Stomach (tissue), 9 donors: ENCODE data around the gene OBP2A. TPM values are rescaled to one million over a fixed set of nuclear protein-coding genes. Genes with fewer than 3 reads are reported as not detected.

Experiments
- DNase-seq, 2 donors: peaks; one replicate each; pipeline versions ENCODE4 v3.0.0 to v3.0.0-alpha.2; 2013 to 2019
- H3K27ac ChIP-seq, 5 donors: fragments of 200-600 bp in 4 of 5; sonication (generic) in 4 of 5; one replicate each; pipeline ENCODE4 v1.5.1; 2013 to 2019; ENCODE audit warnings: mild to moderate bottlenecking in 1 of 5, moderate library complexity in 1 of 5
- H3K27me3 ChIP-seq, 3 donors: fragments of 200-600 bp; sonication (generic); one replicate each; pipeline ENCODE4 v1.5.1; 2017 to 2019; ENCODE audit warnings: mixed run types in 1 of 3
- H3K36me3 ChIP-seq, 4 donors: fragments of 200-600 bp; sonication (generic); 1 replicate in 3 of 4; 2 replicates in 1 of 4; pipeline ENCODE4 v1.5.1; 2016 to 2019
- H3K4me1 ChIP-seq, 4 donors: fragments of 200-600 bp; sonication (generic); one replicate each; pipeline ENCODE4 v1.5.1; 2016 to 2019
- H3K4me3 ChIP-seq, 4 donors: fragments of 200-600 bp; sonication (generic) in 3 of 4; one replicate each; pipeline ENCODE4 v1.5.1; 2016 to 2019; ENCODE audit warnings: mild to moderate bottlenecking in 1 of 4
- H3K9me3 ChIP-seq, 4 donors: fragments of 200-600 bp; sonication (generic); one replicate each; pipeline ENCODE4 v1.5.1; 2016 to 2019
- EP300 ChIP-seq: sonication (generic); formaldehyde crosslinking; IDR thresholded peaks from one replicate; pipeline ENCODE4 v1.6.1; 2017; ENCODE audit warnings: antibody characterized with exemption
- POLR2A ChIP-seq, 4 donors: fragments of 450-650 bp; IDR thresholded peaks; one replicate each; pipeline ENCODE4 v1.6.1; 2016; ENCODE audit warnings: antibody characterized with exemption in 4 of 4, control low read depth in 2 of 4, mild to moderate bottlenecking in 1 of 4, moderate library complexity in 1 of 4
- POLR2AphosphoS5 ChIP-seq, 3 donors: sonication (generic); formaldehyde crosslinking; IDR thresholded peaks; one replicate each; pipeline ENCODE4 v1.6.1; 2016; ENCODE audit warnings: antibody characterized with exemption in 3 of 3
- WGBS, 5 donors: extraction: QIAGEN DNeasy Blood & Tissue Kit in 3 of 5; methylation state at CpG; one replicate each; pipeline versions ENCODE4 v1.1.5 to v1.1.7; 2013 to 2018; 5-methylcytosine and 5-hydroxymethylcytosine counted together
- intact Hi-C: fragments of 100-400 bp; cut with DNase I; formaldehyde crosslinking; loops from one replicate; pipeline ENCODE4 v1.15.1; 2023; ENCODE audit warnings: low total_unique reads
- polyA plus RNA-seq, 3 donors: library from polyadenylated mRNA; stranded (reverse); fragments of 200-250 nt; gene quantifications; one replicate each; pipeline ENCODE4 v1.2.3, GENCODE V29; 2013
- total RNA-seq, 5 donors: library from RNA; depleted of rRNA; stranded (reverse); fragments of >200 nt; gene quantifications; one replicate each; pipeline versions ENCODE4 v1.1.0 to v1.2.3, GENCODE V29; 2014 to 2016
- TF ChIP-seq, protein P1 (sequence below), 7 experiments: fragments of 450-650 bp in 4 of 7; fragments of 200-600 bp in 3 of 7; sonication (generic) in 3 of 7; IDR thresholded peaks; one replicate each; pipeline ENCODE4 v1.5.1; 2016 to 2019; ENCODE audit warnings: antibody characterized with exemption in 7 of 7, control low read depth in 2 of 7, mild to moderate bottlenecking in 1 of 7
- donor health status: healthy with polysubstance abuse.
- donor health status: Bipolar disorder and iron deficiency.
- donor health status: healthy.

Gene OBP2A
- total and polyA plus RNA-seq, 8 donors, result not detected

DNA sequence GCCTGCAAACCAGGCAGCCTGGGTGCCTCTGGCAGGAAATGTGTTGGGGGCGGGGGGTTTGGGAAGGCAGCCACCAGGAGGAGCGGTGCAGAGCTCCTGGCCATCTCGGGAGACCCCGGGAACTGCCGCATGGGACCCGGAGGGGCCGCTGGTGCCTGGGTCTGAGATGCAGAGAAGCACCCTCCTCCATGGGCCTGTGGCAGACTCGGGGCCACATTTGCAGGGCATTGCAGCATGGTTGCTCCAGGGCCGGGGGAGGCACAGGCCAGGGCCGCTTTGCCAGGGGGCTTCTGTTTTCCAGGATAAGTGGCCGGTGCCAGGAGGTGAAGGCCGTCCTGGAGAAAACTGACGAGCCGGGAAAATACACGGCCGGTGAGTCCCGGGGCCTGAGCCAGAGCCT, 23.0 kb upstream of the OBP2A start:
- intact Hi-C loops, result no loop called here

DNA sequence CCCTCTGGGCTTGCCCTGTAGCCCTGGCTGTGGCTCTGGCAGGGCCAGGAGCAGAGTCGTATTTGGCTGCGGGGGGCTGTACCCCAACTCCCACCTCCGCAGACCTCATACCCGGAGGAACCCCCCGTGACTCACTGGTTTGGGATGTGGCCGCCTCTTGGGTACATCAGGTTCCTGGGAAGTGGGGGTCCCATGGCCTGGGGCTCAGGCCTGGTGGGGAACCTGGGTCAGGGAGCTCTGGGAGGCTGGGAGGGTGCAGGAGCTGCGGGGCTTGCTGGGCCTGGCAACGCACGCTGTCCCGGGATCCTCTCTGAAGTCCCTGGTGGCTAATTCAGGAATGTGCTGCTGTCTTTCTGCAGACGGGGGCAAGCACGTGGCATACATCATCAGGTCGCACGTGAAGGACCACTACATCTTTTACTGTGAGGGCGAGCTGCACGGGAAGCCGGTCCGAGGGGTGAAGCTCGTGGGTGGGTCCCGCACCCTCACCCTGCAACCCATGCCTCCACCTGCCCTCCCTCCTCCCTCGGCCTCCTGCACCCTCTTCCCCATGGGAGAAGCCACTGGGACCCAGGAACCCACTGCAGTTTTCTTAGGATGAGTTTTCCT, 22.3 kb upstream of the OBP2A start:
- H3K4me3 ChIP-seq, result no peak overlapping the region
- TF ChIP-seq POLR2AphosphoS5 (IDR thresholded peaks at IDR 0.05) (no peak), POLR2A (IDR thresholded peaks at IDR 0.05) (no peak), EP300 (no peak)
- TF ChIP-seq, protein P1, sequence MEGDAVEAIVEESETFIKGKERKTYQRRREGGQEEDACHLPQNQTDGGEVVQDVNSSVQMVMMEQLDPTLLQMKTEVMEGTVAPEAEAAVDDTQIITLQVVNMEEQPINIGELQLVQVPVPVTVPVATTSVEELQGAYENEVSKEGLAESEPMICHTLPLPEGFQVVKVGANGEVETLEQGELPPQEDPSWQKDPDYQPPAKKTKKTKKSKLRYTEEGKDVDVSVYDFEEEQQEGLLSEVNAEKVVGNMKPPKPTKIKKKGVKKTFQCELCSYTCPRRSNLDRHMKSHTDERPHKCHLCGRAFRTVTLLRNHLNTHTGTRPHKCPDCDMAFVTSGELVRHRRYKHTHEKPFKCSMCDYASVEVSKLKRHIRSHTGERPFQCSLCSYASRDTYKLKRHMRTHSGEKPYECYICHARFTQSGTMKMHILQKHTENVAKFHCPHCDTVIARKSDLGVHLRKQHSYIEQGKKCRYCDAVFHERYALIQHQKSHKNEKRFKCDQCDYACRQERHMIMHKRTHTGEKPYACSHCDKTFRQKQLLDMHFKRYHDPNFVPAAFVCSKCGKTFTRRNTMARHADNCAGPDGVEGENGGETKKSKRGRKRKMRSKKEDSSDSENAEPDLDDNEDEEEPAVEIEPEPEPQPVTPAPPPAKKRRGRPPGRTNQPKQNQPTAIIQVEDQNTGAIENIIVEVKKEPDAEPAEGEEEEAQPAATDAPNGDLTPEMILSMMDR (IDR thresholded peaks at IDR 0.05), result no peak
- peaks cover 0 to 68% (median 16%) of the 10 kb centered on the region in 3 donors for H3K27me3 ChIP-seq
- no peaks in the 10 kb centered on the region for H3K36me3 ChIP-seq
- H3K4me1 ChIP-seq, result no peaks in the 10 kb centered on the region
- no peak overlapping the region for H3K27ac ChIP-seq
- no peaks in the 10 kb centered on the region for H3K9me3 ChIP-seq
- intact Hi-C loops, result no loop called here
- WGBS, 5 donors, result 68 to 78% (median 73%) methylated on average over 14 to 21 of the region's 21 CpGs
- DNase-seq, result peak in 1 of 2 donors; percentile 13

More for the DNA sequence above, 23.0 kb upstream of the OBP2A start:
- H3K9me3 ChIP-seq, result no peaks in the 10 kb centered on the region
- peaks cover 0 to 68% (median 16%) of the 10 kb centered on the region in 3 donors for H3K27me3 ChIP-seq
- H3K4me3 ChIP-seq, result no peak overlapping the region
- no peak overlapping the region for H3K27ac ChIP-seq
- WGBS, 5 donors, result 58 to 74% (median 70%) methylated on average over 17 of the region's 17 CpGs
- peak in 1 of 2 donors; percentile 16 for DNase-seq
- H3K36me3 ChIP-seq, result no peaks in the 10 kb centered on the region
- no peaks in the 10 kb centered on the region for H3K4me1 ChIP-seq
- TF ChIP-seq POLR2AphosphoS5 (IDR thresholded peaks at IDR 0.05), result no peak
- no peak for TF ChIP-seq POLR2A (IDR thresholded peaks at IDR 0.05)
- TF ChIP-seq EP300, result no peak
- TF ChIP-seq, protein P1 (IDR thresholded peaks at IDR 0.05), result no peak

DNA sequence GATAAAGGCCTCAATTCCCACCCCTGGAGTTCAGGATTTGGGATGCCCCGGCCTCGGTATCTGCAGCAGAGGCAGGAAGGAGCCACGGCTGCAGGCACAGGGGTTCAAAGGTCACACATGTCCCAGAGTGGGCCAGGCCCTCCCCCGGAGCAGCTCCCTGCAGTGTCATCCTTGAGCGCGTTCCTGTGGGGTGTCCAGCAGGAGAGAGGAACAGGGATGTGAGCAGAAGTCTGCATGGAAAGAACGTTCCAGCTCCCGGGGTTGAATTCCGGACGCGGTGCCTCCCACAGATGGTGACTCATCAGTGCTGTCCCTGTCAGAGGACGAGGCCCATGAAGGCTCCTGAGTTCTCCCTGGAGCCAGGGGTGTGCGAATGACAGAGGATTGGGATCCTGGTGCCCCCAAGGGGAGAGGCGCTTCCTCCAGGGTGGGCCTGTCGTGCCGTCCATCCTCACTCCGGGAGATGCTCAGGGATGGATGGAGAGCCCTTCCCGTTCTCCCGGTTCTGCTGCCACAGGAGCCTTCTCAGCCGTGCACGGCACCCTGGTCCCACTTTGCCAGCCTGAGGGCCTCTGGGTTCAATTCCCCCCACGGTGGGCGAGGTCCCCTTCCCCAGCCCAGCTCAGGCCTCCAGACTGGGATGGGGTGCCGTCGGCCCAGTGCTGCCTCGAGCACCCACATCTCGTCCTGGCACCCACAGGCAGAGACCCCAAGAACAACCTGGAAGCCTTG, 21.6 kb upstream of the OBP2A start:
- Histone ChIP-seq H3K9me3 (no peaks in the 10 kb centered on the region), H3K36me3 (no peaks in the 10 kb centered on the region), H3K4me1 (no peaks in the 10 kb centered on the region), H3K4me3 (no peak overlapping the region), H3K27me3 (peaks cover 0 to 68% (median 16%) of the 10 kb centered on the region in 3 donors), H3K27ac (no peak overlapping the region)
- 61 to 71% (median 66%) methylated on average over 18 to 27 of the region's 27 CpGs for WGBS, 5 donors
- TF ChIP-seq POLR2A (IDR thresholded peaks at IDR 0.05), result no peak
- TF ChIP-seq EP300, result no peak
- TF ChIP-seq, protein P1 (IDR thresholded peaks at IDR 0.05), result no peak
- TF ChIP-seq POLR2AphosphoS5 (IDR thresholded peaks at IDR 0.05), result no peak
- peak in 1 of 2 donors; percentile 15 for DNase-seq
- intact Hi-C loops, result no loop called here

DNA sequence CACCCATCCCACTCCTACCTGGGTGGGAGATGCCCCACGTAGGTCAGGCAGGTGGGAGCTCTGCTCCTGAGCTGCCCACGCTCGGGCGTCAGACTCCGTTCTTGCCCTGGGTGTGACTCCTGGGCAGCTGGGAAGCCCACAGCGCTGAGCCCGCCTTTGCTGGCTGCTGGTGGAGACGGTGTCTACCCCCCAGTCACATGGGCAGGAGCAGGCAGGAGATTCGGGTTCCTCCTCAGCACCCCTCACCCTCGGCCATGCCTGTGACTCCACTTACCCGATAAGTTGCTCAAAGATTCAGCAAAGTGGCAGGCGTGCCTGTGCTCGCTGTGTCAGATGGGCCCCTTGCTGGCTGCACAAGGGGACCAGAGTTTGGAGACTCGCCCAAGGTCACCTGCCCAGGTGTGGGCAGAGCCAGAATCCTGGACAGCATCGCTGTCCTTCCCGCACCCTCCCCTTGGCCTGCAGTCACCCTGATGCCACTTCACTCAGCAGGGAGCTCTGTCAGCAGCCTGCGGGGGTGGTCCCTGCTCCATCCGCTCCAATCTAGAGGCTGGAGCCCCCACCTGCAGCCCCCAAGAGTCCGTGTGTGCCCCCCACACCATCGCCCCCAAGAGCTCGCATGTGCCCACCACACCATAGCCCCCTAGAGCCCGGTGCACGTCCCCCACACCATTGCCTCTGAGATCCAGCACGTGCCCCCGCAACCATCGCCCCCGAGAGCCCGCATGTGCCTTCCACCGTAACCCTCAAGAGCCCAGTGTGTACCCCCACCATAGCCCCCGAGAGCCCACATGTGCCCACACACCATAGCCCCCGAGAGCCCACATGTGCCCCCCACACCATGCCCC, 20.5 kb upstream of the OBP2A start:
- Histone ChIP-seq H3K36me3 (no peaks in the 10 kb centered on the region), H3K9me3 (peaks cover 0 to 7% (median 0%) of the 10 kb centered on the region in 4 donors), H3K4me3 (no peak overlapping the region), H3K27ac (no peak overlapping the region), H3K27me3 (peaks cover 0 to 68% (median 16%) of the 10 kb centered on the region in 3 donors), H3K4me1 (no peaks in the 10 kb centered on the region)
- TF ChIP-seq POLR2A (IDR thresholded peaks at IDR 0.05), result no peak
- no peak for TF ChIP-seq POLR2AphosphoS5 (IDR thresholded peaks at IDR 0.05)
- TF ChIP-seq, protein P1 (IDR thresholded peaks at IDR 0.05), result no peak
- no peak for TF ChIP-seq EP300
- intact Hi-C loops, result no loop called here
- 77 to 82% (median 81%) methylated on average over 19 to 31 of the region's 31 CpGs for WGBS, 5 donors
- DNase-seq, result peak in 1 of 2 donors; percentile 14
